MM.1S (cell line): ENCODE results near the gene ADAMTS9.

Experiments used
- DNase-seq: peaks from one replicate; pipeline ENCODE4 v3.0.0-alpha.2; 2015
- H2AFZ ChIP-seq: fragments of 300-600 bp; sonication (generic); 2 replicates; pipeline ENCODE4 v1.6.0; 2016; ENCODE audit warnings: antibody characterized with exemption, low read length
- H3F3A ChIP-seq: fragments of 300-600 bp; sonication (generic); 2 replicates; pipeline ENCODE4 v1.6.1; 2016; ENCODE audit warnings: mild to moderate bottlenecking, antibody characterized with exemption, low read length, moderate library complexity, mixed read lengths; ENCODE audit not compliant: insufficient read depth
- H3K27ac ChIP-seq: fragments of 300-600 bp; sonication (generic); 2 replicates; pipeline ENCODE4 v1.5.1; 2016; ENCODE audit warnings: mild to moderate bottlenecking, low read length
- H3K27me3 ChIP-seq: fragments of 300-600 bp; sonication (generic); replicated peaks from 2 replicates; pipeline ENCODE4 v1.6.0; 2016; ENCODE audit warnings: low read length; ENCODE audit not compliant: insufficient read depth
- H3K36me3 ChIP-seq: fragments of 300-600 bp; sonication (generic); replicated peaks from 2 replicates; pipeline ENCODE4 v1.6.1; 2016; ENCODE audit warnings: mild to moderate bottlenecking, low read length, mixed read lengths; ENCODE audit not compliant: insufficient read depth
- H3K4me1 ChIP-seq: fragments of 300-600 bp; sonication (generic); 2 replicates; pipeline ENCODE4 v1.6.1; 2016; ENCODE audit warnings: low read length, mixed read lengths
- H3K4me2 ChIP-seq: fragments of 300-600 bp; sonication (generic); 2 replicates; pipeline ENCODE4 v1.6.0; 2016; ENCODE audit warnings: low read depth, low read length
- H3K4me3 ChIP-seq: fragments of 300-600 bp; sonication (generic); 2 replicates; pipeline ENCODE4 v1.5.1; 2016; ENCODE audit warnings: low read length, mixed read lengths
- H3K79me2 ChIP-seq: fragments of 300-600 bp; sonication (generic); 2 replicates; pipeline ENCODE4 v1.6.1; 2016; ENCODE audit warnings: mixed run types, low read length, mixed read lengths
- H3K9ac ChIP-seq: fragments of 300-600 bp; sonication (generic); 2 replicates; pipeline ENCODE4 v1.6.1; 2016; ENCODE audit warnings: low read length, mixed read lengths
- H3K9me2 ChIP-seq: fragments of 300-600 bp; sonication (generic); replicated peaks from 2 replicates; pipeline ENCODE4 v1.6.1; 2016; ENCODE audit warnings: mild to moderate bottlenecking, low read length, mixed read lengths; ENCODE audit not compliant: insufficient read depth
- H3K9me3 ChIP-seq: fragments of 300-600 bp; sonication (generic); replicated peaks from 2 replicates; pipeline ENCODE4 v1.6.1; 2016; ENCODE audit warnings: mild to moderate bottlenecking, low read length, mixed read lengths; ENCODE audit not compliant: insufficient read depth
- H4K20me1 ChIP-seq: fragments of 300-600 bp; sonication (generic); 2 replicates; pipeline ENCODE4 v1.6.1; 2016; ENCODE audit warnings: mild to moderate bottlenecking, low read length, moderate library complexity, mixed read lengths; ENCODE audit not compliant: insufficient read depth
- CTCF ChIP-seq: fragments of 300-600 bp; sonication (generic); IDR thresholded peaks from 2 replicates; pipeline ENCODE4 v1.5.1; 2016; ENCODE audit warnings: antibody characterized with exemption, low read length, mixed read lengths
- EZH2 ChIP-seq: fragments of 300-600 bp; sonication (generic); optimal IDR thresholded peaks from 2 replicates; pipeline ENCODE3; 2017; ENCODE audit warnings: low read depth, mild to moderate bottlenecking, antibody characterized with exemption, low read length, mixed read lengths
- EZH2phosphoT487 ChIP-seq: fragments of 300-600 bp; sonication (generic); IDR thresholded peaks from 2 replicates; pipeline ENCODE4 v1.6.1; 2018; ENCODE audit warnings: antibody characterized with exemption, low read length

ADAMTS9 gene

GRCh38 chr3:64705946-64706345 lies 18.1 kb upstream of the ADAMTS9 start:
- H4K20me1 ChIP-seq, result no peaks in the 10 kb centered on the region
- H3K27me3 ChIP-seq, result no peaks in the 10 kb centered on the region
- no peak for DNase-seq
- no peak overlapping the region for H3K9ac ChIP-seq
- H3K27ac ChIP-seq, result no peak overlapping the region
- no peaks in the 10 kb centered on the region for H3K9me3 ChIP-seq
- H3F3A ChIP-seq, result no peaks in the 10 kb centered on the region
- H3K4me2 ChIP-seq, result no peak overlapping the region
- H3K4me3 ChIP-seq, result no peak overlapping the region
- H2AFZ ChIP-seq, result no peak overlapping the region
- no peaks in the 10 kb centered on the region for H3K4me1 ChIP-seq
- no peak for TF ChIP-seq EZH2phosphoT487
- no peak for TF ChIP-seq CTCF
- no peak for TF ChIP-seq EZH2
- H3K79me2 ChIP-seq, result no peaks in the 10 kb centered on the region
- no peaks in the 10 kb centered on the region for H3K36me3 ChIP-seq
- no peaks in the 10 kb centered on the region for H3K9me2 ChIP-seq

GRCh38 chr3:64696896-64697295 lies 9.1 kb upstream of the ADAMTS9 start:
- Histone ChIP-seq H3K79me2 (no peaks in the 10 kb centered on the region), H3K4me3 (no peak overlapping the region), H3K4me2 (no peak overlapping the region), H3K36me3 (no peaks in the 10 kb centered on the region), H4K20me1 (no peaks in the 10 kb centered on the region), H3K27me3 (no peaks in the 10 kb centered on the region), H3F3A (no peaks in the 10 kb centered on the region), H2AFZ (no peak overlapping the region), H3K9me3 (no peaks in the 10 kb centered on the region), H3K9me2 (no peaks in the 10 kb centered on the region), H3K4me1 (no peaks in the 10 kb centered on the region), H3K27ac (no peak overlapping the region), H3K9ac (no peak overlapping the region)
- no peak for DNase-seq
- TF ChIP-seq CTCF (no peak), EZH2 (no peak), EZH2phosphoT487 (no peak)

GRCh38 chr3:64694114-64694513 lies 6.3 kb upstream of the ADAMTS9 start:
- Histone ChIP-seq H3K4me2 (no peak overlapping the region), H3K27ac (no peak overlapping the region), H3K79me2 (no peaks in the 10 kb centered on the region), H3K9me2 (no peaks in the 10 kb centered on the region), H4K20me1 (no peaks in the 10 kb centered on the region), H3K4me1 (no peaks in the 10 kb centered on the region), H3K4me3 (no peak overlapping the region), H3K27me3 (no peaks in the 10 kb centered on the region), H3K9ac (no peak overlapping the region), H3K9me3 (no peaks in the 10 kb centered on the region), H3F3A (no peaks in the 10 kb centered on the region), H3K36me3 (no peaks in the 10 kb centered on the region), H2AFZ (no peak overlapping the region)
- DNase-seq, result no peak
- TF ChIP-seq CTCF, result no peak
- no peak for TF ChIP-seq EZH2
- no peak for TF ChIP-seq EZH2phosphoT487
